Right atrium auricular region (tissue), 2 donors: ENCODE measurements around the gene RIPOR3. TPM values are rescaled to one million over a fixed set of nuclear protein-coding genes. Genes with fewer than 3 reads are reported as not detected.
A peak's percentile ranks its signal among the peaks of the same experiment; 100 is the strongest.

Experiments used
- DNase-seq: peaks from one replicate; pipeline ENCODE4 v3.0.0-alpha.2; 2019; ENCODE audit warnings: low spot score
- H3K27ac ChIP-seq, 2 donors: fragments of 200-600 bp; sonication (generic); 1 replicate in 1 of 2; 2 replicates in 1 of 2; pipeline ENCODE4 v1.5.1; 2016 to 2019
- H3K27me3 ChIP-seq, 2 donors: fragments of 200-600 bp; sonication (generic); one replicate each; pipeline versions ENCODE4 v1.5.1 to v1.6.0; 2017 to 2019
- H3K36me3 ChIP-seq: fragments of 200-600 bp; sonication (generic); one replicate; pipeline ENCODE4 v1.5.1; 2016
- H3K4me1 ChIP-seq, 2 donors: fragments of 200-600 bp; sonication (generic); one replicate each; pipeline versions ENCODE4 v1.5.1 to v1.6.0; 2017 to 2019
- H3K4me3 ChIP-seq, 2 donors: fragments of 200-600 bp; sonication (generic); 1 replicate in 1 of 2; 2 replicates in 1 of 2; pipeline ENCODE4 v1.5.1; 2017 to 2019; ENCODE audit warnings: mild to moderate bottlenecking in 1 of 2, moderate library complexity in 1 of 2
- H3K9me3 ChIP-seq, 2 donors: fragments of 200-600 bp; sonication (generic); one replicate each; pipeline ENCODE4 v1.5.1; 2019
- CTCF ChIP-seq, 2 donors: fragments of 200-600 bp; sonication (generic); IDR thresholded peaks; one replicate each; pipeline ENCODE4 v1.5.1; 2019; ENCODE audit warnings: antibody characterized with exemption in 2 of 2
- total RNA-seq, 2 donors: library from RNA; depleted of rRNA; stranded (reverse); fragments of >200 nt; gene quantifications; one replicate each; pipeline ENCODE4 v1.1.0, GENCODE V29; 2016

The RIPOR3 gene
- total RNA-seq, 2 donors from 2014 or later: 2.9 to 4.7 TPM

GRCh38 chr20:50720582-50720981 lies 29.2 kb upstream of the RIPOR3 start:
- H3K4me3 ChIP-seq: no peak overlapping the region
- no peak overlapping the region for H3K27ac ChIP-seq
- H3K4me1 ChIP-seq: peaks cover 0 to 25% of the 10 kb centered on the region in 2 donors
- H3K36me3 ChIP-seq: no peaks in the 10 kb centered on the region
- H3K9me3 ChIP-seq: no peaks in the 10 kb centered on the region
- no peak for DNase-seq
- TF ChIP-seq CTCF (IDR thresholded peaks at IDR 0.05): no peak
- no peaks in the 10 kb centered on the region for H3K27me3 ChIP-seq

GRCh38 chr20:50720026-50720425 lies 28.7 kb upstream of the RIPOR3 start:
- no peak overlapping the region for H3K27ac ChIP-seq
- no peak for DNase-seq

GRCh38 chr20:50719328-50719727 lies 28.0 kb upstream of the RIPOR3 start:
- no peak for DNase-seq
- TF ChIP-seq CTCF (IDR thresholded peaks at IDR 0.05): no peak
- no peak overlapping the region for H3K4me3 ChIP-seq
- H3K27ac ChIP-seq: no peak overlapping the region
- no peaks in the 10 kb centered on the region for H3K36me3 ChIP-seq
- no peaks in the 10 kb centered on the region for H3K27me3 ChIP-seq
- H3K9me3 ChIP-seq: no peaks in the 10 kb centered on the region
- peaks cover 0 to 13% of the 10 kb centered on the region in 2 donors for H3K4me1 ChIP-seq

More at GRCh38 chr20:50720026-50720425, 28.7 kb upstream of the RIPOR3 start:
- Histone ChIP-seq H3K36me3 (no peaks in the 10 kb centered on the region), H3K4me1 (peaks cover 0 to 20% of the 10 kb centered on the region in 2 donors), H3K9me3 (no peaks in the 10 kb centered on the region), H3K27me3 (no peaks in the 10 kb centered on the region), H3K4me3 (no peak overlapping the region)
- TF ChIP-seq CTCF (IDR thresholded peaks at IDR 0.05): no peak

GRCh38 chr20:50717974-50718761 lies 26.8 kb upstream of the RIPOR3 start:
- H3K27ac ChIP-seq: peak overlapping the region in 1 of 2 donors; percentile 35
- H3K4me3 ChIP-seq: no peak overlapping the region
- no peak for DNase-seq
- H3K4me1 ChIP-seq: peaks cover 0 to 14% of the 10 kb centered on the region in 2 donors
- H3K9me3 ChIP-seq: no peaks in the 10 kb centered on the region
- no peak for TF ChIP-seq CTCF (IDR thresholded peaks at IDR 0.05)
- H3K36me3 ChIP-seq: no peaks in the 10 kb centered on the region
- no peaks in the 10 kb centered on the region for H3K27me3 ChIP-seq

GRCh38 chr20:50717312-50717711 lies 26.0 kb upstream of the RIPOR3 start:
- Histone ChIP-seq H3K4me3 (no peak overlapping the region), H3K27ac (no peak overlapping the region), H3K9me3 (no peaks in the 10 kb centered on the region), H3K27me3 (no peaks in the 10 kb centered on the region), H3K4me1 (peaks cover 0 to 13% of the 10 kb centered on the region in 2 donors), H3K36me3 (no peaks in the 10 kb centered on the region)
- no peak for DNase-seq
- no peak for TF ChIP-seq CTCF (IDR thresholded peaks at IDR 0.05)
